Measurements from ENCODE around the gene IFT20.

GRCh38 chr17:28346746-28347246 lies 11.5 kb upstream of the IFT20 start:
- no peak for TF ChIP-seq SP5 (CRISPR knock-in tag; IDR thresholded peaks at IDR 0.05; ENCODE audit: borderline replicate concordance, low read depth)
- no peak for TF ChIP-seq SOX13 (IDR thresholded peaks at IDR 0.05)
- TF ChIP-seq SOX13 (CRISPR knock-in tag; conservative IDR thresholded peaks at IDR 0.05 in 1 of 2, IDR thresholded peaks at IDR 0.05 in 1 of 2) = no peak
- no peak for TF ChIP-seq ZBTB37 (CRISPR knock-in tag; IDR thresholded peaks at IDR 0.05)
- no peak for TF ChIP-seq HOMEZ (CRISPR knock-in tag; IDR thresholded peaks at IDR 0.05; ENCODE audit: low read depth)
- TF ChIP-seq USF2 (IDR thresholded peaks at IDR 0.05; ENCODE audit: low read depth, low read length) = no peak
- no peak for TF ChIP-seq USF2 (CRISPR knock-in tag; IDR thresholded peaks at IDR 0.05; ENCODE audit: borderline replicate concordance)
- no peak for TF ChIP-seq ZNF317 (CRISPR knock-in tag; IDR thresholded peaks at IDR 0.05)
- no peak for TF ChIP-seq ZKSCAN8 (CRISPR knock-in tag; IDR thresholded peaks at IDR 0.05; ENCODE audit: borderline replicate concordance)
- no peak for TF ChIP-seq EZH2 (conservative IDR thresholded peaks at IDR 0.05; ENCODE audit: low read depth, low read length)
- no peak for TF ChIP-seq ZBTB21 (CRISPR knock-in tag; IDR thresholded peaks at IDR 0.05)
- TF ChIP-seq SP2 (CRISPR knock-in tag; IDR thresholded peaks at IDR 0.05) = no peak
- no peak for TF ChIP-seq SRY (CRISPR knock-in tag; IDR thresholded peaks at IDR 0.05)
- no peak for TF ChIP-seq PRDM15 (CRISPR knock-in tag; IDR thresholded peaks at IDR 0.05)
- no peak for TF ChIP-seq POLR2AphosphoS5 (IDR thresholded peaks at IDR 0.05; ENCODE audit: low read depth, low read length)

Data from HepG2 (cell line).